Loucy (cell line): Measurements from ENCODE around the gene CCNF.

Experiments
- EZH2phosphoT487 ChIP-seq: fragments of 200-600 bp; IDR thresholded peaks from 2 replicates; pipeline ENCODE4 v1.6.1; 2018; ENCODE audit warnings: antibody characterized with exemption, mild to moderate bottlenecking, moderate library complexity, borderline replicate concordance
- TF ChIP-seq, protein P1 (sequence below): fragments of 200-600 bp; sonication (generic); conservative IDR thresholded peaks from 2 replicates; pipeline ENCODE4 v1.5.1; 2014; ENCODE audit warnings: mild to moderate bottlenecking, antibody characterized with exemption, low read length

GRCh38 chr16:2475413-2476344 is 46.4 kb downstream of the CCNF start:
- TF ChIP-seq, protein P1, sequence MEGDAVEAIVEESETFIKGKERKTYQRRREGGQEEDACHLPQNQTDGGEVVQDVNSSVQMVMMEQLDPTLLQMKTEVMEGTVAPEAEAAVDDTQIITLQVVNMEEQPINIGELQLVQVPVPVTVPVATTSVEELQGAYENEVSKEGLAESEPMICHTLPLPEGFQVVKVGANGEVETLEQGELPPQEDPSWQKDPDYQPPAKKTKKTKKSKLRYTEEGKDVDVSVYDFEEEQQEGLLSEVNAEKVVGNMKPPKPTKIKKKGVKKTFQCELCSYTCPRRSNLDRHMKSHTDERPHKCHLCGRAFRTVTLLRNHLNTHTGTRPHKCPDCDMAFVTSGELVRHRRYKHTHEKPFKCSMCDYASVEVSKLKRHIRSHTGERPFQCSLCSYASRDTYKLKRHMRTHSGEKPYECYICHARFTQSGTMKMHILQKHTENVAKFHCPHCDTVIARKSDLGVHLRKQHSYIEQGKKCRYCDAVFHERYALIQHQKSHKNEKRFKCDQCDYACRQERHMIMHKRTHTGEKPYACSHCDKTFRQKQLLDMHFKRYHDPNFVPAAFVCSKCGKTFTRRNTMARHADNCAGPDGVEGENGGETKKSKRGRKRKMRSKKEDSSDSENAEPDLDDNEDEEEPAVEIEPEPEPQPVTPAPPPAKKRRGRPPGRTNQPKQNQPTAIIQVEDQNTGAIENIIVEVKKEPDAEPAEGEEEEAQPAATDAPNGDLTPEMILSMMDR = no peak
- no peak for TF ChIP-seq EZH2phosphoT487
